ENCODE measurements around the gene RSPO1. TPM values are rescaled to one million over a fixed set of nuclear protein-coding genes. Genes with fewer than 3 reads are reported as not detected.

RSPO1 gene
- total RNA-seq, 1 donor from 2014 or later = 9.1 TPM

GRCh38 chr1:37629008-37629407, 5.7 kb downstream of the RSPO1 start:
- no peaks in the 10 kb centered on the region for H3K36me3 ChIP-seq
- ATAC-seq = no peak
- intact Hi-C loops (cut with DNase I) = no loop called here
- DNase-seq = no peak
- no peaks in the 10 kb centered on the region for H3K9me3 ChIP-seq
- H3K4me1 ChIP-seq = no peaks in the 10 kb centered on the region
- H3K27me3 ChIP-seq = peaks cover 57% of the 10 kb centered on the region
- no peak overlapping the region for H3K4me3 ChIP-seq
- TF ChIP-seq CTCF (IDR thresholded peaks at IDR 0.05) = no peak
- H3K27ac ChIP-seq = no peak overlapping the region

GRCh38 chr1:37628026-37628556, 6.6 kb downstream of the RSPO1 start:
- Histone ChIP-seq H3K4me3 (no peak overlapping the region), H3K27me3 (peaks cover 54% of the 10 kb centered on the region), H3K36me3 (no peaks in the 10 kb centered on the region), H3K9me3 (no peaks in the 10 kb centered on the region), H3K27ac (no peak overlapping the region), H3K4me1 (no peaks in the 10 kb centered on the region)
- intact Hi-C loops (cut with DNase I) = no loop called here
- TF ChIP-seq CTCF (IDR thresholded peaks at IDR 0.05) = no peak
- no peak for ATAC-seq
- DNase-seq = no peak

GRCh38 chr1:37622131-37622530, 12.6 kb downstream of the RSPO1 start:
- Histone ChIP-seq H3K36me3 (no peaks in the 10 kb centered on the region), H3K4me3 (no peak overlapping the region), H3K9me3 (no peaks in the 10 kb centered on the region), H3K4me1 (no peaks in the 10 kb centered on the region), H3K27me3 (peaks cover 13% of the 10 kb centered on the region), H3K27ac (no peak overlapping the region)
- no peak for TF ChIP-seq CTCF (IDR thresholded peaks at IDR 0.05)
- no peak for ATAC-seq
- DNase-seq = no peak
- intact Hi-C loops (cut with DNase I) = no loop called here

GRCh38 chr1:37621326-37621870, 13.3 kb downstream of the RSPO1 start:
- no peak for DNase-seq
- H3K27ac ChIP-seq = no peak overlapping the region
- ATAC-seq = no peak

GRCh38 chr1:37620707-37621106, 14.0 kb downstream of the RSPO1 start:
- H3K27me3 ChIP-seq = peaks cover 12% of the 10 kb centered on the region
- no peak for ATAC-seq
- no peak for TF ChIP-seq CTCF (IDR thresholded peaks at IDR 0.05)

More at GRCh38 chr1:37621326-37621870, 13.3 kb downstream of the RSPO1 start:
- intact Hi-C loops (cut with DNase I) = no loop called here
- no peak overlapping the region for H3K4me3 ChIP-seq
- no peak for TF ChIP-seq CTCF (IDR thresholded peaks at IDR 0.05)
- no peaks in the 10 kb centered on the region for H3K4me1 ChIP-seq
- H3K36me3 ChIP-seq = no peaks in the 10 kb centered on the region
- H3K9me3 ChIP-seq = no peaks in the 10 kb centered on the region
- peaks cover 15% of the 10 kb centered on the region for H3K27me3 ChIP-seq

GRCh38 chr1:37616330-37616729, 18.4 kb downstream of the RSPO1 start:
- peaks cover 12% of the 10 kb centered on the region for H3K27me3 ChIP-seq
- ATAC-seq (no peak), DNase-seq (no peak)
- TF ChIP-seq CTCF (IDR thresholded peaks at IDR 0.05) = no peak
- no peaks in the 10 kb centered on the region for H3K4me1 ChIP-seq
- intact Hi-C loops (cut with DNase I) = no loop called here
- no peak overlapping the region for H3K4me3 ChIP-seq
- H3K9me3 ChIP-seq = no peaks in the 10 kb centered on the region
- no peak overlapping the region for H3K27ac ChIP-seq
- H3K36me3 ChIP-seq = no peaks in the 10 kb centered on the region

More at GRCh38 chr1:37620707-37621106, 14.0 kb downstream of the RSPO1 start:
- DNase-seq = no peak
- Histone ChIP-seq H3K4me3 (no peak overlapping the region), H3K9me3 (no peaks in the 10 kb centered on the region), H3K27ac (no peak overlapping the region), H3K36me3 (no peaks in the 10 kb centered on the region), H3K4me1 (no peaks in the 10 kb centered on the region)
- intact Hi-C loops (cut with DNase I) = no loop called here
